A549 (cell line): ENCODE measurements around the gene PDK3. TPM values are rescaled to one million over a fixed set of nuclear protein-coding genes. Genes with fewer than 3 reads are reported as not detected.

Experiments used
- ATAC-seq, 2 experiments: fragments of 200-7000 bp in 1 of 2; fragments of >200 bp in 1 of 2; cut with Nextera tagmentation in 1 of 2; cut with Tn5 transposase in 1 of 2; 3 replicates each; pipeline versions ENCODE4 v1.8.0 to v1.9.1; 2018 to 2020; ENCODE audit warnings: mild to moderate bottlenecking in 1 of 2, moderate library complexity in 1 of 2
- CTCF ChIA-PET: fragments of 300-600 bp; sonication (Branson Sonifier 250); formaldehyde crosslinking; extraction: SDS; loops from one replicate; lab custom pipeline; 2021; ENCODE audit warnings: antibody characterized with exemption, inconsistent platforms; lab: Yijun Ruan, JAX
- POLR2A ChIA-PET: fragments of 350-600 bp; formaldehyde crosslinking; extraction: SDS; loops from one replicate; lab custom pipeline; 2021; ENCODE audit warnings: antibody characterized with exemption, inconsistent platforms; lab: Yijun Ruan, JAX
- DNase-seq, 2 experiments: peaks; one replicate each; pipeline versions ENCODE4 v3.0.0 to v3.0.0-alpha.2; 2011 to 2016; ENCODE audit warnings: low read depth in 1 of 2, low spot score in 1 of 2
- FAIRE-seq: peaks from 2 replicates; lab custom pipeline; 2011; peaks lifted over from hg19 to GRCh38; lab: Jason Lieb, UNC
- H3K27ac ChIP-seq, 2 experiments: fragments of >200 bp; sonication (Bioruptor Twin); formaldehyde crosslinking; 3 replicates each; pipeline ENCODE4 v1.5.1; 2016 to 2017
- H3K4me1 ChIP-seq: fragments of >200 bp; sonication (Bioruptor Twin); formaldehyde crosslinking; 3 replicates; pipeline ENCODE4 v1.6.1; 2016
- H3K4me2 ChIP-seq: fragments of >200 bp; sonication (Bioruptor Twin); formaldehyde crosslinking; 3 replicates; pipeline ENCODE4 v1.6.1; 2016
- H3K4me3 ChIP-seq: fragments of >200 bp; sonication (Bioruptor Twin); formaldehyde crosslinking; 3 replicates; pipeline ENCODE4 v1.5.1; 2016
- H3K9me3 ChIP-seq: fragments of >200 bp; sonication (Bioruptor Twin); formaldehyde crosslinking; 3 replicates; pipeline ENCODE4 v1.6.1; 2016
- CEBPB ChIP-seq, 2 experiments: fragments of >200 bp in 1 of 2; sonication (Bioruptor Twin) in 1 of 2; formaldehyde crosslinking in 1 of 2; IDR thresholded peaks; 2 replicates each; pipeline ENCODE4 v1.6.1; 2012 to 2016
- CHD2 ChIP-seq: fragments of 150-350 bp; IDR thresholded peaks from 2 replicates; pipeline ENCODE4 v1.6.1; 2014; ENCODE audit warnings: low read length; ENCODE audit not compliant: partially characterized antibody
- EHMT2 ChIP-seq: fragments of 200-600 bp; sonication (generic); IDR thresholded peaks from 2 replicates; pipeline ENCODE4 v1.6.1; 2016; ENCODE audit warnings: antibody characterized with exemption, low read depth, mild to moderate bottlenecking, moderate library complexity
- FOSL2 ChIP-seq, 2 experiments: fragments of 450-650 bp in 1 of 2; fragments of >200 bp in 1 of 2; sonication (Bioruptor Twin) in 1 of 2; formaldehyde crosslinking; IDR thresholded peaks; 2 replicates each; pipeline versions ENCODE4 v1.5.0 to v1.6.1; 2016 to 2020; ENCODE audit warnings: mild to moderate bottlenecking in 1 of 2, moderate library complexity in 1 of 2
- FOXS1 ChIP-seq: fragments of 250-450 bp; sonication (Bioruptor Pico); IDR thresholded peaks from 2 replicates; pipeline ENCODE4 v1.5.0; 2020; ENCODE audit warnings: mild to moderate bottlenecking, moderate library complexity
- HEYL ChIP-seq: fragments of 250-450 bp; sonication (Bioruptor Pico); IDR thresholded peaks from 2 replicates; pipeline ENCODE4 v1.8.0; 2021; ENCODE audit warnings: mild to moderate bottlenecking, moderate library complexity
- HOXA7 ChIP-seq: fragments of 250-450 bp; sonication (Bioruptor Pico); IDR thresholded peaks from 2 replicates; pipeline ENCODE4 v1.5.0; 2020; ENCODE audit warnings: mild to moderate bottlenecking, moderate library complexity
- HOXB5 ChIP-seq: fragments of 250-450 bp; sonication (Bioruptor Pico); IDR thresholded peaks from 2 replicates; pipeline ENCODE4 v1.5.0; 2020; ENCODE audit warnings: mild to moderate bottlenecking, moderate library complexity
- JUN ChIP-seq, 2 experiments: fragments of >200 bp; sonication (Bioruptor Twin); formaldehyde crosslinking; IDR thresholded peaks; 2 replicates in 1 of 2; 3 replicates in 1 of 2; pipeline ENCODE4 v1.6.1; 2016 to 2017
- JUNB ChIP-seq: fragments of >200 bp; sonication (Bioruptor Twin); formaldehyde crosslinking; IDR thresholded peaks from 2 replicates; pipeline ENCODE4 v1.6.1; 2016
- KDM1A ChIP-seq: fragments of 200-600 bp; sonication (generic); IDR thresholded peaks from 2 replicates; pipeline ENCODE4 v1.6.1; 2016; ENCODE audit warnings: low read depth, mild to moderate bottlenecking
- NFE2L2 ChIP-seq: fragments of 150-350 bp; conservative IDR thresholded peaks from 2 replicates; pipeline ENCODE4 v1.6.1; 2014; ENCODE audit warnings: low read length
- NPAS2 ChIP-seq: fragments of 250-450 bp; sonication (Bioruptor Pico); IDR thresholded peaks from 2 replicates; pipeline ENCODE4 v1.8.0; 2022; ENCODE audit warnings: mild to moderate bottlenecking, moderate library complexity, borderline replicate concordance
- RFX5 ChIP-seq: fragments of 450-650 bp; IDR thresholded peaks from 2 replicates; pipeline ENCODE4 v1.7.1; 2014; ENCODE audit warnings: antibody characterized with exemption, mild to moderate bottlenecking, moderate library complexity
- WGBS: methylation state at CpG from one replicate; pipeline ENCODE4 v1.1.6; 2017; ENCODE audit errors: missing lambda C conversion rate; 5-methylcytosine and 5-hydroxymethylcytosine counted together
- polyA plus RNA-seq, 4 experiments: library from polyadenylated mRNA; depleted of rRNA in 3 of 4; stranded (reverse); fragments of >200 nt; fragmentation: RNase III in 1 of 4; extraction: RNeasy Plus Mini Kit Qiagen cat#74134 plus additional on column Dnase treatment in 1 of 4; gene quantifications; 2 replicates in 3 of 4; 3 replicates in 1 of 4; pipeline ENCODE4 v1.2.3, GENCODE V29; 2011 to 2017
- TF ChIP-seq, protein P1 (sequence below): fragments of 450-650 bp; IDR thresholded peaks from 2 replicates; pipeline ENCODE4 v1.6.1; 2014; ENCODE audit warnings: antibody characterized with exemption
- TF ChIP-seq, protein P2 (sequence below): fragments of >200 bp; sonication (Bioruptor Twin); formaldehyde crosslinking; IDR thresholded peaks from 3 replicates; pipeline ENCODE4 v1.6.1; 2016
- TF ChIP-seq, protein P3 (sequence below): IDR thresholded peaks from 2 replicates; pipeline ENCODE4 v1.6.1; 2012

PDK3 gene
- polyA plus RNA-seq, 2 of the 4 experiments (the other 2 are of a cell fraction), result 5.3 to 14.1 TPM

DNA sequence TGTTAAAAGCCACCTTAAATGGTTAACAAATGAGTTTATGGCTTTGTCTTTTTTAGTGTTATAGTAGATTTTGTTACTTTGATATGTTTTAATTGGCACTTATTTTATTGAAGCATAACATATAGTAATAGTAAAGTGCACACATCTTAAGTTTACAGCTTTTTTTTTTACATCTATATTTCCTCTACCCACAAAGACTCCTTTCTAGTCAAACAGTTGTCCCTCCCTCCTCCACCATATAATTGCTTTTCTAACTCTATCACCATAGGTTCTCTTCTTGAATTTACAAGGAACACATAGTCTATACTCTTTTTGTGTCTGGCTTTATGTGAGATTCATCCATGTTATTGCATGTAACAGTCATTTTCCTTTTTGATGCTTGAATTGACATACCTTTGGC lies 71.5 kb downstream of the PDK3 start:
- Histone ChIP-seq H3K9me3 (no peaks in the 10 kb centered on the region), H3K4me3 (no peak overlapping the region), H3K4me1 (no peaks in the 10 kb centered on the region), H3K4me2 (no peak overlapping the region), H3K27ac (no peak overlapping the region)
- DNase-seq (no peak), FAIRE-seq (peak; percentile 79), ATAC-seq (no peak)
- no peak for TF ChIP-seq CHD2
- no peak for TF ChIP-seq HOXA7 (CRISPR knock-in tag)
- no peak for TF ChIP-seq JUN (IDR thresholded peaks at IDR 0.05)
- no peak for TF ChIP-seq NPAS2
- no peak for TF ChIP-seq EHMT2
- TF ChIP-seq FOSL2 (IDR thresholded peaks at IDR 0.05), result no peak
- no peak for TF ChIP-seq FOSL2 (CRISPR knock-in tag; IDR thresholded peaks at IDR 0.05)
- TF ChIP-seq RFX5, result no peak
- no peak for TF ChIP-seq JUNB
- TF ChIP-seq HEYL, result no peak
- TF ChIP-seq, protein P1, sequence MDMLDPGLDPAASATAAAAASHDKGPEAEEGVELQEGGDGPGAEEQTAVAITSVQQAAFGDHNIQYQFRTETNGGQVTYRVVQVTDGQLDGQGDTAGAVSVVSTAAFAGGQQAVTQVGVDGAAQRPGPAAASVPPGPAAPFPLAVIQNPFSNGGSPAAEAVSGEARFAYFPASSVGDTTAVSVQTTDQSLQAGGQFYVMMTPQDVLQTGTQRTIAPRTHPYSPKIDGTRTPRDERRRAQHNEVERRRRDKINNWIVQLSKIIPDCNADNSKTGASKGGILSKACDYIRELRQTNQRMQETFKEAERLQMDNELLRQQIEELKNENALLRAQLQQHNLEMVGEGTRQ, result no peak
- POLR2A ChIA-PET, result no interaction called here
- CTCF ChIA-PET, result interaction anchor here (1.5 kb wide), 1 partner anchor 15 kb away, joined by 3 read pairs; no protein-coding TSS in a partner anchor

DNA sequence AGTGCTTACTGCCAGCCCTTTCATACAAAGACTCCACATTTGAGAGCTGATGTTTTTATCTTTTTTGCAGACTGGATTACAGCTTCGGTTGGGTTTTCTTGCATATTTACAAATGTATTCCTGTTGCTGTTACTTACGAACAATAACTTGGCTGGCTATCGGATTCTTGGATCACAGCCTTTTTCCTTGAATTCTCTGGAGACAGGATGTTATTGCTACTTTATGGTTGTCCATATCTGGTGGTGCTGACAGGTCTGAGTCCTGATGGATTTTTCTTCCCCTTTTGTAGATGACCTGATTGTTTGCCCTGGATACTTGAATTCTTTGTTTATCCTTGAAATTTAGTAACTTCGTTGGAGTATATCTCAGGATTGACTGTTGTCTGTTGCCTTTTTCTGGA lies 77.7 kb downstream of the PDK3 start:
- H3K4me2 ChIP-seq, result no peak overlapping the region
- ATAC-seq, result no peak
- H3K4me3 ChIP-seq, result no peak overlapping the region
- POLR2A ChIA-PET, result no interaction called here
- no peaks in the 10 kb centered on the region for H3K9me3 ChIP-seq
- no peak for TF ChIP-seq FOXS1 (CRISPR knock-in tag)
- WGBS, result 75% methylated on average over 4 of the region's 4 CpGs
- DNase-seq, result no peak
- CTCF ChIA-PET, result no interaction called here
- FAIRE-seq, result no peak
- H3K4me1 ChIP-seq, result no peaks in the 10 kb centered on the region
- H3K27ac ChIP-seq, result no peak overlapping the region

DNA sequence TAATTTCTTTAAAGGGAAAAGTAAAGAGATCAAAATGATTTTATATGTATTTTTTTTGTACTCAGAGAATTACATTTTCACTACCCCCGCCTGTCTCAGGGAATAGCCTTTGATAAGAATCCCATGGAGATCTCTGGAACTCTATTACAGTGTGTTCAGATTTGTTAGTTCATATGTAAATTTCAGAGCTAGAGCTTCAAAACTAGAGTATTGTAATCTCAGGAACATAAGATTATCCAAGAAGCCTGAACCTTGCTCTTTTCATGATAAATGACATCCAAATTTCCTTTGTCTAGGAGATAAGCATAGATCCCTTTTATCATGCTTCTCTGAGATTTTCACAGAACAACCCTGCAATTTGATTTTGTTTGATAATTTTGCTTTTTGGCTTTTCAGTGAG lies 82.9 kb downstream of the PDK3 start:
- H3K4me1 ChIP-seq, result no peaks in the 10 kb centered on the region
- no peak overlapping the region for H3K27ac ChIP-seq
- 81% methylated on average over 1 of the region's 1 CpG for WGBS
- no peak overlapping the region for H3K4me3 ChIP-seq
- ATAC-seq (no peak), FAIRE-seq (no peak)
- no peaks in the 10 kb centered on the region for H3K9me3 ChIP-seq
- ChIA-PET POLR2A (no interaction called here), CTCF (no interaction called here)
- no peak overlapping the region for H3K4me2 ChIP-seq
- TF ChIP-seq HOXB5, result no peak
- TF ChIP-seq, protein P2, sequence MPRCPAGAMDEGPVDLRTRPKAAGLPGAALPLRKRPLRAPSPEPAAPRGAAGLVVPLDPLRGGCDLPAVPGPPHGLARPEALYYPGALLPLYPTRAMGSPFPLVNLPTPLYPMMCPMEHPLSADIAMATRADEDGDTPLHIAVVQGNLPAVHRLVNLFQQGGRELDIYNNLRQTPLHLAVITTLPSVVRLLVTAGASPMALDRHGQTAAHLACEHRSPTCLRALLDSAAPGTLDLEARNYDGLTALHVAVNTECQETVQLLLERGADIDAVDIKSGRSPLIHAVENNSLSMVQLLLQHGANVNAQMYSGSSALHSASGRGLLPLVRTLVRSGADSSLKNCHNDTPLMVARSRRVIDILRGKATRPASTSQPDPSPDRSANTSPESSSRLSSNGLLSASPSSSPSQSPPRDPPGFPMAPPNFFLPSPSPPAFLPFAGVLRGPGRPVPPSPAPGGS, result no peak
- no peak for TF ChIP-seq KDM1A
- TF ChIP-seq CEBPB (IDR thresholded peaks at IDR 0.05), result no peak
- TF ChIP-seq HEYL, result no peak
- TF ChIP-seq JUN (IDR thresholded peaks at IDR 0.05), result no peak
- no peak for TF ChIP-seq NFE2L2
- TF ChIP-seq, protein P3, sequence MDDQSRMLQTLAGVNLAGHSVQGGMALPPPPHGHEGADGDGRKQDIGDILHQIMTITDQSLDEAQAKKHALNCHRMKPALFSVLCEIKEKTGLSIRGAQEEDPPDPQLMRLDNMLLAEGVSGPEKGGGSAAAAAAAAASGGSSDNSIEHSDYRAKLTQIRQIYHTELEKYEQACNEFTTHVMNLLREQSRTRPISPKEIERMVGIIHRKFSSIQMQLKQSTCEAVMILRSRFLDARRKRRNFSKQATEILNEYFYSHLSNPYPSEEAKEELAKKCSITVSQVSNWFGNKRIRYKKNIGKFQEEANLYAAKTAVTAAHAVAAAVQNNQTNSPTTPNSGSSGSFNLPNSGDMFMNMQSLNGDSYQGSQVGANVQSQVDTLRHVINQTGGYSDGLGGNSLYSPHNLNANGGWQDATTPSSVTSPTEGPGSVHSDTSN, result no peak
- TF ChIP-seq, all 56 proteins: peak for 0
- no peak for DNase-seq

DNA sequence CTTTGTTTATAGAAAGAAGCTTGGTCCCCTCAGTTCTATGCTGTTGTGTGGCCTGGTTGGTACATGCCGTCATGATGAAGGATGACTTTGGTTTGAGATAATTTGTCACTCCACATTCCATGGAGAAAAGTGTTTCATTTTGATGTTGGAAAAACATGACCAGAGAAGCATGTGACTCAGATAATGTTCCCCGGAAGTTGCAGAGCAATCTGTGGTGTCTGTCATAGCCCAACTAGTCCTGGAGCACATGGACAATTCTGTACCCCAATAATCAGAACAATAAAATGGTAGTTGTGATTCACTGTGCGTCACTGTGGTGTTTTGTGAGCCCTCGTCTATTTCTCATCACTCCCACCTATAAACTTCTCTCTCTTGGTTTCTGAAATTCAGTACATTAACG lies 85.1 kb downstream of the PDK3 start:
- H3K9me3 ChIP-seq, result no peaks in the 10 kb centered on the region
- WGBS, result 82% methylated on average over 5 of the region's 5 CpGs
- no peak overlapping the region for H3K4me2 ChIP-seq
- no peaks in the 10 kb centered on the region for H3K4me1 ChIP-seq
- no peak overlapping the region for H3K4me3 ChIP-seq
- ATAC-seq (no peak), DNase-seq (no peak)
- ChIA-PET CTCF (no interaction called here), POLR2A (no interaction called here)
- no peak overlapping the region for H3K27ac ChIP-seq
- TF ChIP-seq, protein P1, result no peak
- TF ChIP-seq, all 56 proteins: peak for 0
- no peak for FAIRE-seq
